Liver (tissue), 9 donors: ENCODE measurements around the gene NRG2. TPM values are rescaled to one million over a fixed set of nuclear protein-coding genes. Genes with fewer than 3 reads are reported as not detected.

Source experiments
- DNase-seq: peaks from one replicate; pipeline ENCODE4 v3.0.0-alpha.2; 2017; ENCODE audit warnings: low spot score
- H3K27ac ChIP-seq, 2 donors: one replicate each; pipeline ENCODE4 v1.7.0; 2013; ENCODE audit warnings: inconsistent platforms in 2 of 2, low read length in 2 of 2, control low read depth in 1 of 2, low read depth in 1 of 2, mild to moderate bottlenecking in 1 of 2
- H3K27me3 ChIP-seq, 4 donors: one replicate each; pipeline versions ENCODE4 v1.6.1 to v1.7.0; 2013; ENCODE audit warnings: low read length in 3 of 4, inconsistent platforms in 1 of 4, mild to moderate bottlenecking in 1 of 4, moderate library complexity in 1 of 4; ENCODE audit not compliant: control insufficient read depth in 4 of 4, insufficient read depth in 4 of 4
- H3K36me3 ChIP-seq, 4 donors: one replicate each; pipeline versions ENCODE4 v1.6.1 to v1.7.0; 2013; ENCODE audit warnings: low read length in 3 of 4, mild to moderate bottlenecking in 3 of 4, low read depth in 1 of 4, moderate library complexity in 1 of 4; ENCODE audit not compliant: control insufficient read depth in 4 of 4, insufficient read depth in 3 of 4
- H3K4me1 ChIP-seq, 4 donors: one replicate each; pipeline versions ENCODE4 v1.6.1 to v1.7.0; 2013; ENCODE audit warnings: low read length in 3 of 4, mild to moderate bottlenecking in 3 of 4, moderate library complexity in 1 of 4; ENCODE audit not compliant: control insufficient read depth in 4 of 4, insufficient read depth in 4 of 4
- H3K4me3 ChIP-seq, 3 donors: one replicate each; pipeline versions ENCODE4 v1.6.1 to v1.7.0; 2013; ENCODE audit warnings: low read length in 3 of 3, control low read depth in 1 of 3, low read depth in 1 of 3, mild to moderate bottlenecking in 1 of 3
- H3K9ac ChIP-seq, 2 donors: one replicate each; pipeline ENCODE4 v1.7.0; 2013; ENCODE audit warnings: low read length in 2 of 2, mild to moderate bottlenecking in 2 of 2, moderate library complexity in 2 of 2, control low read depth in 1 of 2, low read depth in 1 of 2
- H3K9me3 ChIP-seq, 4 donors: one replicate each; pipeline versions ENCODE4 v1.6.1 to v1.7.0; 2013; ENCODE audit warnings: low read length in 3 of 4; ENCODE audit not compliant: control insufficient read depth in 4 of 4
- ATF3 ChIP-seq: IDR thresholded peaks from 2 replicates; pipeline ENCODE4 v1.6.1; 2016; ENCODE audit warnings: antibody characterized with exemption
- EGR1 ChIP-seq, 2 donors: IDR thresholded peaks; 2 replicates each; pipeline ENCODE4 v1.6.1; 2016 to 2018; ENCODE audit warnings: antibody characterized with exemption in 2 of 2, low read depth in 2 of 2
- FOXA1 ChIP-seq: IDR thresholded peaks from 2 replicates; pipeline ENCODE4 v1.6.1; 2016; ENCODE audit warnings: antibody characterized with exemption
- FOXA2 ChIP-seq: IDR thresholded peaks from 2 replicates; pipeline ENCODE4 v1.6.1; 2016; ENCODE audit warnings: antibody characterized with exemption
- GABPA ChIP-seq, 2 donors: IDR thresholded peaks in 1 of 2; conservative IDR thresholded peaks in 1 of 2; 2 replicates each; pipeline ENCODE4 v1.6.1; 2016; ENCODE audit warnings: antibody characterized with exemption in 2 of 2, mild to moderate bottlenecking in 1 of 2, moderate library complexity in 1 of 2
- HNF4A ChIP-seq, 2 donors: conservative IDR thresholded peaks; 2 replicates each; pipeline ENCODE4 v1.6.1; 2016; ENCODE audit warnings: antibody characterized with exemption in 2 of 2, mild to moderate bottlenecking in 2 of 2
- HNF4G ChIP-seq: IDR thresholded peaks from 2 replicates; pipeline ENCODE4 v1.6.1; 2016; ENCODE audit warnings: antibody characterized with exemption
- JUND ChIP-seq, 2 donors: IDR thresholded peaks; 2 replicates each; pipeline ENCODE4 v1.6.1; 2016; ENCODE audit warnings: antibody characterized with exemption in 2 of 2
- MAX ChIP-seq: IDR thresholded peaks from 2 replicates; pipeline ENCODE4 v1.6.1; 2016; ENCODE audit warnings: antibody characterized with exemption
- NR2F2 ChIP-seq: IDR thresholded peaks from 2 replicates; pipeline ENCODE4 v1.6.1; 2016; ENCODE audit warnings: antibody characterized with exemption
- RAD21 ChIP-seq, 2 donors: IDR thresholded peaks; 2 replicates each; pipeline ENCODE4 v1.6.1; 2016; ENCODE audit warnings: antibody characterized with exemption in 2 of 2, mild to moderate bottlenecking in 2 of 2
- REST ChIP-seq: IDR thresholded peaks from 2 replicates; pipeline ENCODE4 v1.6.1; 2016; ENCODE audit warnings: antibody characterized with exemption, mild to moderate bottlenecking
- RXRA ChIP-seq, 2 donors: IDR thresholded peaks; 2 replicates each; pipeline ENCODE4 v1.6.1; 2017 to 2018; ENCODE audit warnings: antibody characterized with exemption in 2 of 2, mild to moderate bottlenecking in 1 of 2
- SP1 ChIP-seq: IDR thresholded peaks from 2 replicates; pipeline ENCODE4 v1.6.1; 2018; ENCODE audit warnings: antibody characterized with exemption, mild to moderate bottlenecking
- TAF1 ChIP-seq: conservative IDR thresholded peaks from 2 replicates; pipeline ENCODE4 v1.6.1; 2016; ENCODE audit warnings: antibody characterized with exemption, mild to moderate bottlenecking
- YY1 ChIP-seq: IDR thresholded peaks from 2 replicates; pipeline ENCODE4 v1.6.1; 2016; ENCODE audit warnings: antibody characterized with exemption, mild to moderate bottlenecking
- ZBTB33 ChIP-seq: IDR thresholded peaks from 2 replicates; pipeline ENCODE4 v1.6.1; 2016; ENCODE audit warnings: antibody characterized with exemption
- WGBS: extraction: QIAGEN DNeasy Blood & Tissue Kit; methylation state at CpG from one replicate; pipeline ENCODE4 v1.1.7; 2013; 5-methylcytosine and 5-hydroxymethylcytosine counted together
- polyA plus RNA-seq, 2 donors: library from polyadenylated mRNA; stranded (reverse) in 1 of 2; unstranded in 1 of 2; fragments of 200-250 nt in 1 of 2; fragments of >200 nt in 1 of 2; fragmentation: Nextera tagmentation in 1 of 2; extraction: Ambion mirVana in 1 of 2; gene quantifications; one replicate each; pipeline versions ENCODE4 v1.2.1 to v1.2.3, GENCODE V29; 2013 to 2015
- total RNA-seq, 2 donors: library from RNA; depleted of rRNA; stranded (reverse); fragments of >200 nt; gene quantifications; one replicate each; pipeline ENCODE4 v1.2.3, GENCODE V29; 2014
- TF ChIP-seq, protein P1 (sequence below): fragments of 150-350 bp; IDR thresholded peaks from 2 replicates; pipeline ENCODE4 v1.5.1; 2017; ENCODE audit warnings: improper control_type of control experiment, low read depth, low read length; ENCODE audit not compliant: missing input control
- donor health status: healthy.
- donor health status: healthy.
- donor health status: healthy.
- donor health status: healthy.
- donor health status: healthy.

NRG2 gene
- total and polyA plus RNA-seq, 4 donors: 0.07 to 0.08 TPM; not detected in 2

DNA sequence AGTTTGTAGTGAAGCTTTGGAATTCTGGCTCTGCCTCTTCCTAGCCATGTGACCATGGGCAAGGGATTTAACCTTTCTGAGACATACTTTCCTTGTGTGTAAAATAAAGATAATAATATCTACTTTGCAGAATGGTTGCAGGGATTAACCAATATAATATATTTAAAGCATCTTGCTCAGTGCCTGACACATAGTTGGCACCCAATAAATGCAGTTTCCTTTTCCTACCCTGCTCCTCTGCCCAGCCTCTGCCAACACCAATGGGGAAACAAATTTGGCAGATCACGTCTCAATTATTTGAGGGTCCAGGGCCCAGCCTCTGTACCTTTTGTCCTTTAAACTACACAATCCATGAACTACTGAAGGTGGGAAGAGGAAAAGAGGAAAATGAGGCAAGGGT is 91.1 kb downstream of the NRG2 start:
- no peaks in the 10 kb centered on the region for H3K36me3 ChIP-seq
- no peaks in the 10 kb centered on the region for H3K4me1 ChIP-seq
- no peak overlapping the region for H3K4me3 ChIP-seq
- H3K27ac ChIP-seq: no peak overlapping the region
- no peaks in the 10 kb centered on the region for H3K9me3 ChIP-seq
- H3K9ac ChIP-seq: no peak overlapping the region
- 96% methylated on average over 1 of the region's 1 CpG for WGBS
- TF ChIP-seq JUND (IDR thresholded peaks at IDR 0.05) (no peak), FOXA2 (no peak), FOXA1 (no peak), RXRA (IDR thresholded peaks at IDR 0.05) (no peak), ATF3 (no peak), REST (no peak), MAX (no peak), RAD21 (IDR thresholded peaks at IDR 0.05) (no peak), ZBTB33 (no peak), SP1 (no peak), NR2F2 (no peak), HNF4A (conservative IDR thresholded peaks at IDR 0.05) (no peak), TAF1 (no peak), HNF4G (no peak), YY1 (no peak), GABPA (IDR thresholded peaks at IDR 0.05 in 1 of 2, conservative IDR thresholded peaks at IDR 0.05 in 1 of 2) (no peak), EGR1 (IDR thresholded peaks at IDR 0.05; ENCODE audit: low read depth in 2 of 2) (no peak)
- TF ChIP-seq, protein P1, sequence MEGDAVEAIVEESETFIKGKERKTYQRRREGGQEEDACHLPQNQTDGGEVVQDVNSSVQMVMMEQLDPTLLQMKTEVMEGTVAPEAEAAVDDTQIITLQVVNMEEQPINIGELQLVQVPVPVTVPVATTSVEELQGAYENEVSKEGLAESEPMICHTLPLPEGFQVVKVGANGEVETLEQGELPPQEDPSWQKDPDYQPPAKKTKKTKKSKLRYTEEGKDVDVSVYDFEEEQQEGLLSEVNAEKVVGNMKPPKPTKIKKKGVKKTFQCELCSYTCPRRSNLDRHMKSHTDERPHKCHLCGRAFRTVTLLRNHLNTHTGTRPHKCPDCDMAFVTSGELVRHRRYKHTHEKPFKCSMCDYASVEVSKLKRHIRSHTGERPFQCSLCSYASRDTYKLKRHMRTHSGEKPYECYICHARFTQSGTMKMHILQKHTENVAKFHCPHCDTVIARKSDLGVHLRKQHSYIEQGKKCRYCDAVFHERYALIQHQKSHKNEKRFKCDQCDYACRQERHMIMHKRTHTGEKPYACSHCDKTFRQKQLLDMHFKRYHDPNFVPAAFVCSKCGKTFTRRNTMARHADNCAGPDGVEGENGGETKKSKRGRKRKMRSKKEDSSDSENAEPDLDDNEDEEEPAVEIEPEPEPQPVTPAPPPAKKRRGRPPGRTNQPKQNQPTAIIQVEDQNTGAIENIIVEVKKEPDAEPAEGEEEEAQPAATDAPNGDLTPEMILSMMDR: no peak
- H3K27me3 ChIP-seq: no peaks in the 10 kb centered on the region
- DNase-seq: no peak
